CD4-positive, alpha-beta T cell (primary cell): ENCODE results near the gene MGST1. TPM values are rescaled to one million over a fixed set of nuclear protein-coding genes. Genes with fewer than 3 reads are reported as not detected.

Experiments
- ATAC-seq: fragments of 200-7000 bp; cut with Tn5 transposase; one replicate; pipeline ENCODE4 v1.10.0; 2022; ENCODE audit warnings: mild to moderate bottlenecking; ENCODE audit not compliant: poor library complexity
- CTCF ChIA-PET: fragments of 350-600 bp; sonication (Branson Sonifier 250); formaldehyde crosslinking; loops from one replicate; lab custom pipeline; 2021; ENCODE audit warnings: antibody characterized with exemption, inconsistent platforms; lab: Charles Lee
- POLR2A ChIA-PET: fragments of 350-600 bp; sonication (Branson Sonifier 250); formaldehyde crosslinking; loops from one replicate; lab custom pipeline; 2021; ENCODE audit warnings: antibody characterized with exemption, inconsistent platforms; lab: Charles Lee
- DNase-seq, 14 experiments: peaks; one replicate each; pipeline ENCODE4 v3.0.0-alpha.2; 2013 to 2020; ENCODE audit warnings: mixed read lengths in 2 of 14
- H3K27ac ChIP-seq, 2 donors: one replicate each; pipeline versions ENCODE4 v1.5.1 to v1.7.0; 2013; ENCODE audit warnings: low read length in 2 of 2, low read depth in 1 of 2, mild to moderate bottlenecking in 1 of 2
- H3K27me3 ChIP-seq, 2 experiments: 1 replicate in 1 of 2; 2 replicates in 1 of 2; pipeline versions ENCODE4 v1.6.1 to v1.7.0; 2013; ENCODE audit warnings: low read length in 2 of 2, control low read depth in 1 of 2, mild to moderate bottlenecking in 1 of 2, moderate library complexity in 1 of 2; ENCODE audit not compliant: insufficient read depth in 2 of 2, control insufficient read depth in 1 of 2
- H3K36me3 ChIP-seq: one replicate; pipeline ENCODE4 v1.6.1; 2013; ENCODE audit warnings: low read length, control low read depth; ENCODE audit not compliant: insufficient read depth
- H3K4me1 ChIP-seq: one replicate; pipeline ENCODE4 v1.6.1; 2013; ENCODE audit warnings: low read length, control low read depth; ENCODE audit not compliant: insufficient read depth
- H3K4me3 ChIP-seq: one replicate; pipeline ENCODE4 v1.5.1; 2013; ENCODE audit warnings: mild to moderate bottlenecking, low read length, moderate library complexity
- H3K9me3 ChIP-seq, 2 experiments: 1 replicate in 1 of 2; 2 replicates in 1 of 2; pipeline versions ENCODE4 v1.6.1 to v1.7.0; 2013; ENCODE audit warnings: low read length in 2 of 2, mild to moderate bottlenecking in 2 of 2, control low read depth in 1 of 2, moderate library complexity in 1 of 2; ENCODE audit not compliant: control insufficient read depth in 1 of 2, insufficient read depth in 1 of 2
- H3K27ac Mint-ChIP-seq: one replicate; pipeline ENCODE4 v1.8.0; 2020; ENCODE audit warnings: mixed read lengths
- H3K27me3 Mint-ChIP-seq: one replicate; pipeline ENCODE4 v1.8.0; 2021; ENCODE audit warnings: mixed read lengths
- H3K36me3 Mint-ChIP-seq: one replicate; pipeline ENCODE4 v1.8.0; 2021; ENCODE audit warnings: low read depth, mixed read lengths
- H3K4me1 Mint-ChIP-seq: one replicate; pipeline ENCODE4 v1.8.0; 2021; ENCODE audit warnings: low read depth, mixed read lengths
- H3K4me3 Mint-ChIP-seq: one replicate; pipeline ENCODE4 v1.8.0; 2020; ENCODE audit warnings: mild to moderate bottlenecking, mixed read lengths
- H3K9me3 Mint-ChIP-seq: one replicate; pipeline ENCODE4 v1.8.0; 2020; ENCODE audit warnings: mixed read lengths
- intact Hi-C, 2 experiments: fragments of 100-400 bp; cut with DNase I in 1 of 2; cut with micrococcal nuclease in 1 of 2; formaldehyde crosslinking; loops; one replicate each; pipeline versions ENCODE4 v1.15.1 to v1.9.0; 2023 to 2025; cut with DNase I, micrococcal nuclease
- total RNA-seq, 174 experiments: library from RNA in 2 of 174; stranded (reverse) in 2 of 174; gene quantifications; one replicate each; pipeline ENCODE4 v1.2.3 and lab custom pipeline; 2021 to 2026
- TF ChIP-seq, protein P1 (sequence below): fragments of 200-600 bp; IDR thresholded peaks from one replicate; pipeline ENCODE4 v1.8.0; 2022; ENCODE audit warnings: antibody characterized with exemption, mild to moderate bottlenecking

MGST1 gene
- total RNA-seq, 2 experiments from 2014 or later: 1.4 TPM; not detected in 1

DNA sequence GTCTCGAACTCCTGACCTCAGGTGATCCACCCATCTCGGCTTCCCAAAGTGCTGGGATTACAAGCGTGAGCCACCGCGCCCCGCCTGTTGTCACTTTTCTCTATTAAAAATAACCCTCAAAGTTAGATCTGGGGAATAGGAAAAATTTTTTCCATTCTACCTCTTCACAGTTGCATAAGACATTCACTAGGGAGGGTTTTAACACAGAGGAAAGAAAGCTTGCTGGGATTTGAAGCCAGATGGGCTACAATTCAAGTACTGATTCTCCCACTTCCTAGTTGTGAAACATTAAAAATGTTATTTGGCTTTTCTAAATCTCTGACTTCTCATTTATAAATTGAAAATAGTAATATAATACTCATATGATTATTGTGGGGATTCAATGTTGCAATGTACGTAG lies 46.7 kb upstream of the MGST1 start:
- no peaks in the 10 kb centered on the region for H3K4me1 Mint-ChIP-seq
- H3K4me3 Mint-ChIP-seq: no peak overlapping the region
- intact Hi-C loops: no loop called here
- no peak overlapping the region for H3K27ac Mint-ChIP-seq
- TF ChIP-seq, protein P1, sequence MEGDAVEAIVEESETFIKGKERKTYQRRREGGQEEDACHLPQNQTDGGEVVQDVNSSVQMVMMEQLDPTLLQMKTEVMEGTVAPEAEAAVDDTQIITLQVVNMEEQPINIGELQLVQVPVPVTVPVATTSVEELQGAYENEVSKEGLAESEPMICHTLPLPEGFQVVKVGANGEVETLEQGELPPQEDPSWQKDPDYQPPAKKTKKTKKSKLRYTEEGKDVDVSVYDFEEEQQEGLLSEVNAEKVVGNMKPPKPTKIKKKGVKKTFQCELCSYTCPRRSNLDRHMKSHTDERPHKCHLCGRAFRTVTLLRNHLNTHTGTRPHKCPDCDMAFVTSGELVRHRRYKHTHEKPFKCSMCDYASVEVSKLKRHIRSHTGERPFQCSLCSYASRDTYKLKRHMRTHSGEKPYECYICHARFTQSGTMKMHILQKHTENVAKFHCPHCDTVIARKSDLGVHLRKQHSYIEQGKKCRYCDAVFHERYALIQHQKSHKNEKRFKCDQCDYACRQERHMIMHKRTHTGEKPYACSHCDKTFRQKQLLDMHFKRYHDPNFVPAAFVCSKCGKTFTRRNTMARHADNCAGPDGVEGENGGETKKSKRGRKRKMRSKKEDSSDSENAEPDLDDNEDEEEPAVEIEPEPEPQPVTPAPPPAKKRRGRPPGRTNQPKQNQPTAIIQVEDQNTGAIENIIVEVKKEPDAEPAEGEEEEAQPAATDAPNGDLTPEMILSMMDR: no peak
- no peaks in the 10 kb centered on the region for H3K36me3 ChIP-seq
- H3K27me3 Mint-ChIP-seq: no peaks in the 10 kb centered on the region
- no peaks in the 10 kb centered on the region for H3K9me3 ChIP-seq
- ATAC-seq (no peak), DNase-seq (no peak)
- no peaks in the 10 kb centered on the region for H3K36me3 Mint-ChIP-seq
- no peaks in the 10 kb centered on the region for H3K4me1 ChIP-seq
- no peak overlapping the region for H3K27ac ChIP-seq
- H3K9me3 Mint-ChIP-seq: peaks cover 7% of the 10 kb centered on the region
- no peak overlapping the region for H3K4me3 ChIP-seq
- H3K27me3 ChIP-seq: no peaks in the 10 kb centered on the region
- ChIA-PET POLR2A (no interaction called here), CTCF (no interaction called here)

DNA sequence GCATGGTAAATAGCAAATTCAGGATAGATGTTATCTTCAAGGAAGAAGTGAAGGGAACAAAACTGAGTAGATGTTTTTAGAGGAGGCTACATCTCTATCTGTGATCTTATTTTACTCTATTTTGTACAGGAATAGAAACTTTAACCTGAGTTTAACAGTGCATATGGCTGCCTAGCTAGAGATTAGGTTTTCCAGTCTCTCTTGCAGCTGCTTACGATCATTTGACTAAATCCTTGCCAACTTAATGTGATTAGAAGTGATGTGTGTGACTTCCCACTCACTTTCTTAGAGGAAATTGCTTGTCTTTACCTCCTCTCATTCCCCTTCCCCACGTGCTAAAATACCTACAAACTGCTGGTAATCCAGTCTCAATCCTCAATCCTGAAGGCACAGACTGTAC lies 43.5 kb upstream of the MGST1 start:
- TF ChIP-seq, protein P1: no peak
- H3K9me3 ChIP-seq: no peaks in the 10 kb centered on the region
- H3K36me3 ChIP-seq: no peaks in the 10 kb centered on the region
- H3K27ac ChIP-seq: no peak overlapping the region
- DNase-seq (no peak), ATAC-seq (no peak)
- H3K27me3 ChIP-seq: no peaks in the 10 kb centered on the region
- intact Hi-C loops: no loop called here
- Mint-ChIP-seq H3K36me3 (no peaks in the 10 kb centered on the region), H3K27me3 (no peaks in the 10 kb centered on the region), H3K4me1 (no peaks in the 10 kb centered on the region), H3K9me3 (peaks cover 18% of the 10 kb centered on the region), H3K27ac (no peak overlapping the region), H3K4me3 (no peak overlapping the region)
- no peak overlapping the region for H3K4me3 ChIP-seq
- POLR2A ChIA-PET: no interaction called here
- CTCF ChIA-PET: no interaction called here
- H3K4me1 ChIP-seq: no peaks in the 10 kb centered on the region

DNA sequence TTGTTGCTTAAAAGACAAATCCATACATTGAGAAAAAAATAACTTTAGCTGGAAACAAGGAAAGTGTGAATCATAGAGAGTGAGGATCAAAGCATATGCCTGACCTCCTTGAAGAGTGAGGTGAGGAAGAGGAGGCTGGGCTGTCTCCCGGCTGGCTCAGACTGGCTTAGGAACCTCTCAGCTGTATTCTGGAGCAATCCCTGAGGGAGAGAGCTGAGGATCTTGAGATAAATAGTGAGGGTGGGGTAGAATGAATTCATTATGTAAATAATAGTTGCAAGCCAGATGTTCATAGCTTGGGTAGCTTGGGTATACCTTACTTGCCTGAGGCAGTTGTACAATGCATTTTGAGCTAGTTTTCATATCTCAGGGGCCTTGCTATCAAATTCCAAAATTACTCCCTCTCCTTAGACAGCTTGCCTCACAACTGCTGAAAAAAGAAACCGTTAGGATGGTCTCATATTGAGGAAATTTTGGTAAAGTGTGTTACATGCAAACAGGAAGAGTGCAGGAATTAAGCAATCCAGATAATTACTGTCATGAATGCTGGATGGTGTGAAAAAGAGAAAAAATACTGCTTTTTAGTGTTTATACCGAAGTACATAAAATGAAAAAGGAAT lies 39.5 kb upstream of the MGST1 start:
- H3K9me3 Mint-ChIP-seq: peaks cover 24% of the 10 kb centered on the region
- TF ChIP-seq, protein P1: no peak
- H3K4me1 ChIP-seq: no peaks in the 10 kb centered on the region
- no peaks in the 10 kb centered on the region for H3K36me3 ChIP-seq
- H3K9me3 ChIP-seq: no peaks in the 10 kb centered on the region
- H3K27ac ChIP-seq: no peak overlapping the region
- no peak overlapping the region for H3K27ac Mint-ChIP-seq
- no peak for DNase-seq
- no peaks in the 10 kb centered on the region for H3K27me3 Mint-ChIP-seq
- no peak for ATAC-seq
- intact Hi-C loops: no loop called here
- H3K4me3 Mint-ChIP-seq: no peak overlapping the region
- H3K4me3 ChIP-seq: no peak overlapping the region
- ChIA-PET CTCF (no interaction called here), POLR2A (no interaction called here)
- no peaks in the 10 kb centered on the region for H3K27me3 ChIP-seq
- no peaks in the 10 kb centered on the region for H3K36me3 Mint-ChIP-seq
- no peaks in the 10 kb centered on the region for H3K4me1 Mint-ChIP-seq
